GM18502 (cell line): Measurements from ENCODE around the gene SPEF1.
"Not testable (repeated sequence)": the region's sequence is repeated elsewhere in the genome, so short reads cannot be mapped to it uniquely, and the experiment has no call there.

Experiments used
- ATAC-seq: cut with Tn5 transposase; IDR thresholded peaks from one replicate; pipeline ENCODE4 v1.9.1; 2021; ENCODE audit warnings: mild to moderate bottlenecking; ENCODE audit not compliant: unreplicated experiment, poor library complexity

SPEF1 gene

DNA sequence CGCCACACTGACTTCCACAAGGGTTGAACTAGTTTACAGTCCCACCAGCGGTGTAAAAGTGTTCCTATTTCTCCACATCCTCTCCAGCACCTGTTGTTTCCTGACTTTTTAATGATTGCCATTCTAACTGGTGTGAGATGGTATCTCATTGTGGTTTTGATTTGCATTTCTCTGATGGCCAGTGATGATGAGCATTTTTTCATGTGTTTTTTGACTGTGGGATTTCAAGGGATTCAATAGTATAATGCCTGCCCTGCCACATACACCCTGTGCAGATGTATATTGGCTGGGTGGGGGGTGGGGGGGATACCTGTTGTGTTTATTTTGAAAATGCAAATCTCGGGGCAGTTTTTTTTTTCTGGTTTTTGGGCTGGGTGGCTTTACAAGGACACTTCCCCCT lies 12.9 kb upstream of the SPEF1 start:
- ATAC-seq = not testable (repeated sequence)

DNA sequence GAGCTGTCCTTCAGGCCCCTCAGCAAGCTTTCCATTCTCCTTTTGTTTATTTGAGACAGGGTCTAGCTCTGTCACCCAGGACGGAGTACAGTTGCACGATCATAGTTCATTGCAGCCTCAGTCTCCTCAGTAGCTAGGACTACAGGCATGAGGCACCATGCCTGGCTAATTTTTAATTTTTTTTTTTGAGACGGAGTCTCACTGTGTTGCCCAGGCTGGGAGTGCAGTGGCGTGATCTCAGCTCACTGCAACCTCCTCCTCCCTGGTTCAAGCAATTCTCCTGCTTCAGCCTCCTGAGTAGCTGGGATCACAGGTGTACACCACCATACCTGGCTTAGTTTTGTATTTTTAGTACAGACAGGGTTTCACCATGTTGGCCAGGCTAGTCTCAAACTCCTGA lies 8.0 kb upstream of the SPEF1 start:
- not testable (repeated sequence) for ATAC-seq

GRCh38 chr20:3788685-3789155 lies 7.5 kb upstream of the SPEF1 start:
- no peak for ATAC-seq

GRCh38 chr20:3787324-3788014 lies 6.2 kb upstream of the SPEF1 start:
- no peak for ATAC-seq

DNA sequence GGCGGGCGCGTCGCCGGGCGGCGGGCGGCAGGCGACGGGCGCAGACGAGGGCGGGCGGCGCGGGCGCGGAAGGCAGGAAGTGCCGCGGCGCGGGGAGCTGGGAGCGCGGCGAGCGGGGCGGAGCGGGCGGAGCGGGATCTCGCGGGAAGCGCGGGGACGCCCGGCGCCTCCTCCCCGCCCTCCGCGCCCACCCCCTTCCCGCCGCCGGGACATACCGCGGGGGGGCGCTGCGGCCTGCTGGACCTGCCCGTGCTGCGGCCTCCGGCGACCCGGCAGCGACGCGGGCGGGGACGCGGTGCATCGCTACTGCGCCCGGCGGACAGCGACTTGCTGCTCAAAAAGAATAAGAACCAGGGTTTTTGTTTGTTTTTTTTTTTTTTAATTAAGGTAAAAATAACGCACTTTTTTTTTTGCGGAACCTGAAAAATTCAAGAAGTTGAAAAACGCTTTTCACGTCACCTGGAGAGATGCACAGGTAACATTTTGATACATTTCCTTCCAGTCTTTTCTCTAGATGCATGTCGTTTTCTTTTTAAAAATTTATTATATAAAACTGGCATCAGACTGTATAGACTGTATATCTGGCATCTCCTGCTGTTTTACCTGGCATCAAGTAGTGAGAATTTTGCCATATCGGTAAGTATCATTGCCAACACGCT lies 5.5 kb upstream of the SPEF1 start, which contains the start of gene CENPB:
CENPB (minus strand) TSS at position 76 of the 659 bp plus-strand sequence. CDS start 257 bp downstream, outside the sequence.
- ATAC-seq = peak; percentile 86

DNA sequence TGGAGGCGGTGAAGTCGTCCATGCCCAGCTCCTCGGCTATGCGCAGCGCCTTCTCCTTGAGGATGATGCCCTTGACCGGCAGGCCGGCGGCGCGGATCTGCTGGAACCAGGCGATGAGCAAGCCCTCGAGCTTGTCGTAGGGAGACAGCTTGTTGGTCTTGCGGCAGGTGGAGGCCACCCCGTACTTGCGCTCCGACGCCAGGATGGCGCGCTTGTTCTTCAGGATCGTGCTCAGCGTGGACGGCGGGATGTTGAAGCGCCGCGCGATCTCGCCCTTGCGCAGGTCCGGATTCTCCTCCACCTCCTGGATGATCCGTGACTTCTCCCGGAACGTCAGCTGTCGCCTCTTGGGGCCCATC lies 4.9 kb upstream of the SPEF1 start:
- ATAC-seq = peak; percentile 26

- no peak for ATAC-seq
Measured at GRCh38 chr20:3785240-3786125, 4.2 kb upstream of the SPEF1 start.

- ATAC-seq = no peak
Measured at GRCh38 chr20:3784863-3785239, 3.6 kb upstream of the SPEF1 start.

- no peak for ATAC-seq
Measured at GRCh38 chr20:3784216-3784853, 3.1 kb upstream of the SPEF1 start.

GRCh38 chr20:3783511-3784195 lies 2.4 kb upstream of the SPEF1 start:
- ATAC-seq = no peak

- ATAC-seq = no peak
Measured at GRCh38 chr20:3783068-3783489, 1.8 kb upstream of the SPEF1 start.

- no peak for ATAC-seq
Measured at GRCh38 chr20:3782597-3782996, 1.3 kb upstream of the SPEF1 start.

DNA sequence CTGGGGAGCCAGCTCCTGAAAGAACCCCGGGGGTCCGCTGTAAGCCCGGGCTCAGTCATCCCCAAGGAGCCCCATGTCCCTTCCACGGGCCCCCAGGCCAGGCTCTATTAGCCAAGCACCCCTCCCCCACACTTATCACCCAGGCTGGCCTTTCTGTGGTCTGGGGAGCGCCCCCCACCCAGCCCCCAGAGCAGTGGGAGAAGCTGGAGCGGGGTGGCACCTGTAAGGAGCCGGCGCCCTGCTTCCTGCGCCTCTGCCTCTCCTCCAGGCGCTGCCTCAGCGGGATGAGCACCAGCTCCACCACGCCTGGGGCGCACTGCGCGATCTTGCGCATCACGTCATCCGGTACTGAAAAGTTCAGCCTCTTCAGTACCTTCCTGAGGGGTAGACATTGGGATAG lies 2.3 kb downstream of the SPEF1 start:
- ATAC-seq = no peak

DNA sequence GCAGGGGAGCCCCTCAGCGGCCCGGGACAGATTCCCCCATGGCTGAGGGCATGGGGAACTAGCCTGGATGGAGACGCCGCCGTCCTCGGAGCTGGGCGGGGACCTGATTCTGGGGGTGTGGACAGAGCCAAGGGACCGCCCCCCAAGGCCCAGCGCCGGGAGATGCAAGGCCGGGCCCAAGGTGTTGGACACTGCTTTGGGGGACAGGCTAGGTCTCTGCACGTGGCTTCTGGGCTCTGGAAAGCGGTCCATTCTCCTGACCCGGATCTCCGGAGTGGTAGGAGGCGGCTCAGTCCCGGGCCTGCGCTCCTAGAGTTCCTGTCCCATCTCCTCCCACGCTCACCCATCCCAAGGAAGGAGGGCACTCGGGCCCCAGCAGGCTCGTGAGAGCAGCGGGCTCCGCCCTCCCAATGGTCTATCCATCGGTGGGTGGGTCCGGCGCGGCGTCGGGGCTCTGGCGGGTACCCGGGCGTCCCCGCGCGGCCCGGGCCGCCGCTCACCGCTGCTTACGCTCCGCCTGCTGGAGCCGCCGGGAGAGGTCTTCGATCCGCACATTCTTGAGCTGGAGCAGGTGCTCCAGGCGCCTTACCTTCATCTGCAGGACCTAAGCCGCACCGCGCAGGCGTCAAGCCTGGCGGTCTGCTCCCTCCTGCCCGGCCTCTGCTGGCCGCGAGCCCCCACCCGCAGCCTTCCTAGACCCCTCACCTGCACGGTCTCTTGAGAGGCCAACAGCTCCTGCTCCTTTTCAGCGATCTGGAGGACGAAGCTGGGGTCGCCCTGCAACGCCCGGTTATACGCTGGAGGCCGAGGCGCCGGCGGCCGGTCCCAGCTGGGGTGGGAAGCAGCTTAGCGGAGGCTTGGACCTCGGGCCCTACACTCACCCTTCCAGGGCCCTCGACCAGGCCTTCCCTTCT lies 3.3 kb downstream of the SPEF1 start:
- ATAC-seq = no peak

GRCh38 chr20:3777381-3777715 lies 3.9 kb downstream of the SPEF1 start:
- ATAC-seq = no peak

DNA sequence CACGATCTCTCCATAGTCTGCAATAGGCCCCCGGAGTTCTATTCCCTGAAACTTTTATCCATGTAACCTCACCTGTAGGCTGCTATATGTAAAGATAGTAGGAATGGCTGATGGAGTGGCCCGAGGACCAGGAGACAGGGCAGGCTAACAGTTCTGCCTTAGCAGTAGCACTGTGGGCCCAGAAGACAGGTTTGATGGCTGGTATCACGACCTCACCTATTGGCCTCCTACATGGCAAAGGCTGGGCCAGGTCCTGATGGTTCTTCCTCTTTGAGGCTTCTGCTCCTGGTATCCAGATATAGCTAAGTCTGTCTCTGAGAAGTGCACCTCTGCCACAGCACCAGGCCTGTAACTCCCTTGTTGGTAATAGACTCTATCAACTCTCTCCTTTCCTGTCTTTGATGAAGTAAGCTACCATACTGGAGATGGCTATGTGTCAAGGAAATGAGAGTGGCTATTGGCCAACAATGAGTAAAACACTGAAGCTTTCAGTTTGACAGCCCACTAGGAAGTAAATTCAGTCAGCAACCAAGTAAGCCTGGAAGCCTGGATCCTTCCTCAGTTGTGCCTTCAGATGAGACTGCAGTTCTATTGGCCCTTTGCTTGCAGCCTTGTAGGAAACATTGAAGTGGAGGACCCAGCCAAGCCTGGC lies 5.7 kb downstream of the SPEF1 start:
- no peak for ATAC-seq

DNA sequence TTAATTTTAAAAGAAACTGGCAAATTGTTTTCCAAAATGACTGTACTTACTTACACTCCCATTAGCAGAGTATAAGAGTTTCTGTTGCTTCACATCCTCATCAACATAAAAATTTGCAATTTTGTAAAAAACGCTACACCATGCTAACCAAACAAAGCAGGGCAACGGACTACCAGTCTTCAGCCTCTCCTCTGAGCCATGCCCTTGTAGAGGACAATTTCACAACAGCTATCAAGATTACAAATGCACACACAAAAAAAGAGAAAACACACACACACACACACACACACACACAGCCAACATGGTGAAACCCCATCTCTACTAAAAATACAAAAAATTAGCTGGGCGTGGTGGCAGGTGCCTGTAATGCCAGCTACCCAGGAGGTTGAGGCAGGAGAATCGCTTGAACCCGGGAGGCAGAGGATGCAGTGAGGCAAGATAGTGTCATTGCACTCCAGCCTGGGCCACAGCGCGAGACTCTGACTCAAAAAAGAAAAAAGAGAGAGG lies 9.6 kb downstream of the SPEF1 start:
- no peak for ATAC-seq

GRCh38 chr20:3768342-3769130 lies 12.7 kb downstream of the SPEF1 start:
- peak; percentile 35 for ATAC-seq
